Transverse colon (tissue), 4 donors: Measurements from ENCODE around the gene NPM1. TPM values are rescaled to one million over a fixed set of nuclear protein-coding genes. Genes with fewer than 3 reads are reported as not detected.

Experiments
- DNase-seq: peaks from one replicate; pipeline ENCODE4 v3.0.0-alpha.2; 2019
- H3K27ac ChIP-seq, 4 donors: fragments of 200-600 bp; sonication (generic); 2 replicates each; pipeline ENCODE4 v1.5.1; 2016 to 2018; ENCODE audit warnings: inconsistent platforms in 4 of 4
- H3K27me3 ChIP-seq: fragments of 200-600 bp; sonication (generic); 2 replicates; pipeline ENCODE4 v1.5.1; 2017; ENCODE audit warnings: inconsistent platforms
- H3K36me3 ChIP-seq, 4 donors: fragments of 200-600 bp; sonication (generic); 2 replicates each; pipeline ENCODE4 v1.5.1; 2017 to 2019; ENCODE audit warnings: inconsistent platforms in 4 of 4
- H3K4me1 ChIP-seq, 4 donors: fragments of 200-600 bp; sonication (generic); 2 replicates each; pipeline ENCODE4 v1.5.1; 2017 to 2020; ENCODE audit warnings: inconsistent platforms in 4 of 4
- H3K4me3 ChIP-seq, 4 donors: fragments of 200-600 bp; sonication (generic); 1 replicate in 1 of 4; 2 replicates in 3 of 4; pipeline versions ENCODE4 v1.5.1 to v1.6.1; 2017 to 2019; ENCODE audit warnings: inconsistent platforms in 4 of 4
- H3K9me3 ChIP-seq, 2 donors: fragments of 200-600 bp; sonication (generic); 2 replicates each; pipeline ENCODE4 v1.5.1; 2017 to 2019; ENCODE audit warnings: inconsistent platforms in 2 of 2
- EP300 ChIP-seq: sonication (generic); formaldehyde crosslinking; IDR thresholded peaks from one replicate; pipeline ENCODE4 v1.6.1; 2017; ENCODE audit warnings: antibody characterized with exemption, low read depth
- POLR2A ChIP-seq: fragments of 450-650 bp; IDR thresholded peaks from one replicate; pipeline ENCODE4 v1.6.1; 2016; ENCODE audit warnings: antibody characterized with exemption, mild to moderate bottlenecking, moderate library complexity
- POLR2AphosphoS5 ChIP-seq, 3 donors: sonication (generic); formaldehyde crosslinking; IDR thresholded peaks; one replicate each; pipeline ENCODE4 v1.6.1; 2016; ENCODE audit warnings: antibody characterized with exemption in 3 of 3
- WGBS, 2 donors: methylation state at CpG; one replicate each; pipeline ENCODE4 v1.1.5; 2018; ENCODE audit warnings: low coverage in 1 of 2; 5-methylcytosine and 5-hydroxymethylcytosine counted together
- in situ Hi-C, 4 donors: fragments of 200-750 bp; cut with MboI; loops; one replicate each; pipeline versions ENCODE4 v1.15.0 to v1.15.1; 2017; ENCODE audit warnings: low sequenced_read_pairs in 3 of 4, low pct_ligation_motif_present in 1 of 4, low pct_unique_long_range_greater_than_20kb in 1 of 4
- intact Hi-C: fragments of 100-400 bp; cut with DNase I; formaldehyde crosslinking; loops from one replicate; pipeline ENCODE4 v1.15.1; 2023; ENCODE audit warnings: low total_unique reads
- total RNA-seq, 4 donors: library from RNA; depleted of rRNA; stranded (reverse); fragments of >200 nt; gene quantifications; one replicate each; pipeline ENCODE4 v1.1.0, GENCODE V29; 2016
- TF ChIP-seq, protein P1 (sequence below), 5 experiments: fragments of 200-600 bp in 3 of 5; fragments of 450-650 bp in 2 of 5; sonication (generic) in 3 of 5; IDR thresholded peaks; 1 replicate in 2 of 5; 2 replicates in 3 of 5; pipeline ENCODE4 v1.5.1; 2016 to 2017; ENCODE audit warnings: antibody characterized with exemption in 5 of 5, inconsistent platforms in 3 of 5, mild to moderate bottlenecking in 2 of 5, moderate library complexity in 1 of 5

Gene NPM1
- total RNA-seq, 4 donors from 2014 or later = 279 to 2,349 (median 380) TPM

DNA sequence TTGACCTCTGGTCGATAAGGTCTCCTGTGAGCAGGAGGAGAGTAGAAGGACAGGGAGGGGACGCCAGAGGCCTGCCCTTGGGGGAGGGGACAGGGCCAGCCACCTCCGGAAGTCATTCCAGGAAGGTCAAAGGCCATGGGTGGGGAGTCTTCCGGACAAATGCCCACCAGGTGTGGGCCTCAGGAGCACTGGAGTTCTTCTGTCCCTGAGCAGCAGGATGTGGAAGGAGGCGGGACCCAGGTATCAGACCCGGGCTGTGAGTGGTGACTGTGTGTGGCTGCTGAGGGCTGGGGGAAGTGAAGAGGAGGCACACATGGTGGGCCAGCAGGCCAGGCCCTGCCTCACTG, 45.7 kb downstream of the NPM1 start:
- no peak overlapping the region for H3K27ac ChIP-seq
- WGBS, 2 donors = 57 to 80% methylated on average over 2 to 6 of the region's 6 CpGs
- no peaks in the 10 kb centered on the region for H3K9me3 ChIP-seq
- H3K4me3 ChIP-seq = no peak overlapping the region
- H3K36me3 ChIP-seq = no peaks in the 10 kb centered on the region
- H3K27me3 ChIP-seq = no peaks in the 10 kb centered on the region
- intact Hi-C loops = no loop called here
- in situ Hi-C loops = loop anchor here in 1 of 4 donors (25.0 kb wide), 1 partner anchor 454 kb away; no protein-coding TSS in a partner anchor
- no peak for TF ChIP-seq POLR2AphosphoS5 (IDR thresholded peaks at IDR 0.05)
- no peak for TF ChIP-seq EP300
- TF ChIP-seq, protein P1, sequence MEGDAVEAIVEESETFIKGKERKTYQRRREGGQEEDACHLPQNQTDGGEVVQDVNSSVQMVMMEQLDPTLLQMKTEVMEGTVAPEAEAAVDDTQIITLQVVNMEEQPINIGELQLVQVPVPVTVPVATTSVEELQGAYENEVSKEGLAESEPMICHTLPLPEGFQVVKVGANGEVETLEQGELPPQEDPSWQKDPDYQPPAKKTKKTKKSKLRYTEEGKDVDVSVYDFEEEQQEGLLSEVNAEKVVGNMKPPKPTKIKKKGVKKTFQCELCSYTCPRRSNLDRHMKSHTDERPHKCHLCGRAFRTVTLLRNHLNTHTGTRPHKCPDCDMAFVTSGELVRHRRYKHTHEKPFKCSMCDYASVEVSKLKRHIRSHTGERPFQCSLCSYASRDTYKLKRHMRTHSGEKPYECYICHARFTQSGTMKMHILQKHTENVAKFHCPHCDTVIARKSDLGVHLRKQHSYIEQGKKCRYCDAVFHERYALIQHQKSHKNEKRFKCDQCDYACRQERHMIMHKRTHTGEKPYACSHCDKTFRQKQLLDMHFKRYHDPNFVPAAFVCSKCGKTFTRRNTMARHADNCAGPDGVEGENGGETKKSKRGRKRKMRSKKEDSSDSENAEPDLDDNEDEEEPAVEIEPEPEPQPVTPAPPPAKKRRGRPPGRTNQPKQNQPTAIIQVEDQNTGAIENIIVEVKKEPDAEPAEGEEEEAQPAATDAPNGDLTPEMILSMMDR (IDR thresholded peaks at IDR 0.05) = no peak
- TF ChIP-seq POLR2A = no peak
- H3K4me1 ChIP-seq = no peaks in the 10 kb centered on the region
- DNase-seq = no peak

DNA sequence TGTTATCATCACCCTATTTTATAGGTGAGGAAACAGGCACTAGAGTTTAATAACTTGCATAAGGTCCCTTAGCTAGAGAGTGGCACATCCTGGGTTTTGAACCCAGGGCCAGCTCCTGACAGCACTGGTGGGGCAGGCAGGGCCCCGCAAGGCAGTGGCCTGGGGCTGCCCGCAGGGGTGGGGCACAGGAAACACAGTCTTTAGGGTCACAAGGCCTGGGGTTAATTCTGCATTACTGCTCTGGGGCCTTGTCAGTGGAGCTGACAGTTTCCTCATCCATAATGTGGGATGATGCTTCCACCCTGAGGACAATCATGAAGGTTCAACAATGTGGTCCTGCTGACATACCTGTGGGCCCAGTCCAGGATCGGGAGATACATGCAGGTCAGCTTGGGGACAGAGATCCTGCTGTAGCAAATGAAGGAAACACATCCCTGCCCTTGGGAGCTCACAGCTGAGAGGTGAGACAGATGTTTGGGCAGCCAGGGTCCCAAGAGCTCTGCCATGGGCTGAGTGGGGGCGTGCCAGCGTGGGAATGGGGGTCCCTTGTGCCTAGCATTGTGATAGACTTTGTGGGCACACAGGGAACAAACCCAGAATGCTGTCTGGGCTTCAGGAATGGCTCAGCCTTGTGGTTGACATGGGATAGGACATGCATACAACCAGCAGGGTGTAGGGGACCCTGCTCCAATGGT, 46.5 kb downstream of the NPM1 start:
- TF ChIP-seq, protein P1 (IDR thresholded peaks at IDR 0.05) = no peak
- TF ChIP-seq POLR2A = no peak
- no peak for TF ChIP-seq EP300
- no peak for TF ChIP-seq POLR2AphosphoS5 (IDR thresholded peaks at IDR 0.05)
- Histone ChIP-seq H3K27me3 (no peaks in the 10 kb centered on the region), H3K27ac (no peak overlapping the region), H3K9me3 (no peaks in the 10 kb centered on the region), H3K4me3 (no peak overlapping the region), H3K4me1 (no peaks in the 10 kb centered on the region), H3K36me3 (no peaks in the 10 kb centered on the region)
- DNase-seq = no peak
- WGBS, 2 donors = 92% methylated on average over 5 of the region's 5 CpGs; no CpG with 5 or more reads in 1 of the 2 donors
- in situ Hi-C loops (loop anchor here in 1 of 4 donors (25.0 kb wide), 1 partner anchor 453 kb away; no protein-coding TSS in a partner anchor), intact Hi-C loops (no loop called here)

DNA sequence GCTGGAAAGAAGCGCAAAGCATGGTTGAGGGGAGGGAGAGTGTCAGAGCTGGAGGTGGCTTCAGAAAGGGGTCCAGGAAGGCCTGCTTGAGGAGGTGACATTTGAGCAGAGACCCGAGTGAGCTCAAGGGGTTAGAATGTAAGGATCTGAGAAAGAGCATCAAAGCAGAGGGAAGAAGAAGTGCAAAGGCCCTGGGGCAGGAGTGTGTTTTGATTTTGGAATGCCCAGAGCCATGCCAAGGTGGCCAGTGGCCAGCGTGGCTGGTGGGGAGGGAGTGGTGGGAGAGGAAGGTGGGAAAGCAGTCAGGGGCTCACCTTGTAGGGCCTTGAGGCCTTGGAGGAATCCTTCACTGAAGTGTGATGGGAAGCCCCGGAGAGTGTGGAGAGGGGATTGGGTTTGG, 47.2 kb downstream of the NPM1 start:
- intact Hi-C loops (no loop called here), in situ Hi-C loops (loop anchor here in 1 of 4 donors (25.0 kb wide), 1 partner anchor 452 kb away; no protein-coding TSS in a partner anchor)
- H3K27me3 ChIP-seq = no peaks in the 10 kb centered on the region
- 84 to 88% methylated on average over 3 to 4 of the region's 4 CpGs for WGBS, 2 donors
- H3K4me1 ChIP-seq = no peaks in the 10 kb centered on the region
- no peaks in the 10 kb centered on the region for H3K36me3 ChIP-seq
- H3K4me3 ChIP-seq = no peak overlapping the region
- no peak overlapping the region for H3K27ac ChIP-seq
- TF ChIP-seq POLR2A (no peak), POLR2AphosphoS5 (IDR thresholded peaks at IDR 0.05) (no peak), EP300 (no peak)
- TF ChIP-seq, protein P1 (IDR thresholded peaks at IDR 0.05) = no peak
- DNase-seq = no peak
- H3K9me3 ChIP-seq = no peaks in the 10 kb centered on the region

DNA sequence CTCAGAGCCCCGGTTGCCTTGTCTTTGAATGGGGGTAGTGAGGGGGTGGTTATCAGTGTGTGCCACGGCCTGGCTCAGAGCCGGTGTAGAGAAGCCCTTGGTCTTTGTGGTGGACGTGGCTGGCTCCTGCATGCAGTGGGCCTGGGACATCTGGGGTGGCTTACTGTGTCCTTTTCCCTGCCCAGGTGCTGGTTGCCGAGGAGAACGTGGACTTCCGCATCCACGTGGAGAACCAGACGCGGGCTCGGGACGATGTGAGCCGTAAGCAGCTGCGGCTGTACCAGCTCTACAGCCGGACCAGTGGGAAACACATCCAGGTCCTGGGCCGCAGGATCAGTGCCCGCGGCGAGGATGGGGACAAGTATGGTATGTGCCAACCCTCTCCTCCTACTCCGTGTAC, 48.3 kb downstream of the NPM1 start:
- H3K4me3 ChIP-seq = no peak overlapping the region
- in situ Hi-C loops = loop anchor here in 1 of 4 donors (25.0 kb wide), 1 partner anchor 451 kb away; no protein-coding TSS in a partner anchor
- no peaks in the 10 kb centered on the region for H3K27me3 ChIP-seq
- TF ChIP-seq, protein P1 (IDR thresholded peaks at IDR 0.05) = no peak
- TF ChIP-seq EP300 (no peak), POLR2AphosphoS5 (IDR thresholded peaks at IDR 0.05) (no peak), POLR2A (no peak)
- intact Hi-C loops = no loop called here
- no peaks in the 10 kb centered on the region for H3K9me3 ChIP-seq
- no peak for DNase-seq
- WGBS, 2 donors = 91% methylated on average over 19 of the region's 20 CpGs; no CpG with 5 or more reads in 1 of the 2 donors
- H3K27ac ChIP-seq = no peak overlapping the region
- no peaks in the 10 kb centered on the region for H3K4me1 ChIP-seq
- H3K36me3 ChIP-seq = no peaks in the 10 kb centered on the region
